ENCODE results near the gene MAP3K21.

The MAP3K21 gene

DNA sequence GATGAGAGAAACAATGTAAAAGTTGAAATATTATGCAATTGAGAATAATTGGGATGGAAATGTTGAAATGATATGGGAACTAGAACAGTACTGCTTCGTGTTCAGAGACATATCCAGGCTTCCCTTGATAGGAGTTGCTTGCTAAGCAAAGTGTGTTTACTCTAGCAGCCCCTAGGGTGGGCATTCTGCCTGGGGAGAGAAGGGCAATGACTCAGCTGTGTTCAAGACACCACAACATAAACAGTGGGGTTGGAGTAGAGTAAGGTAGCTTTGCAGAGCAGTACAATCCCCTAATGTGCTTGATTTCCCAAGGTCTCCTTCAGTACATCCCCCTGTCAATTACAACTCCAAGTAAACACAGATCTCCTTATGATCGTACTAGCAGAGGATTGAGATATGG lies 27.2 kb upstream of the MAP3K21 start:
- TF ChIP-seq, protein P1, sequence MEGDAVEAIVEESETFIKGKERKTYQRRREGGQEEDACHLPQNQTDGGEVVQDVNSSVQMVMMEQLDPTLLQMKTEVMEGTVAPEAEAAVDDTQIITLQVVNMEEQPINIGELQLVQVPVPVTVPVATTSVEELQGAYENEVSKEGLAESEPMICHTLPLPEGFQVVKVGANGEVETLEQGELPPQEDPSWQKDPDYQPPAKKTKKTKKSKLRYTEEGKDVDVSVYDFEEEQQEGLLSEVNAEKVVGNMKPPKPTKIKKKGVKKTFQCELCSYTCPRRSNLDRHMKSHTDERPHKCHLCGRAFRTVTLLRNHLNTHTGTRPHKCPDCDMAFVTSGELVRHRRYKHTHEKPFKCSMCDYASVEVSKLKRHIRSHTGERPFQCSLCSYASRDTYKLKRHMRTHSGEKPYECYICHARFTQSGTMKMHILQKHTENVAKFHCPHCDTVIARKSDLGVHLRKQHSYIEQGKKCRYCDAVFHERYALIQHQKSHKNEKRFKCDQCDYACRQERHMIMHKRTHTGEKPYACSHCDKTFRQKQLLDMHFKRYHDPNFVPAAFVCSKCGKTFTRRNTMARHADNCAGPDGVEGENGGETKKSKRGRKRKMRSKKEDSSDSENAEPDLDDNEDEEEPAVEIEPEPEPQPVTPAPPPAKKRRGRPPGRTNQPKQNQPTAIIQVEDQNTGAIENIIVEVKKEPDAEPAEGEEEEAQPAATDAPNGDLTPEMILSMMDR (IDR thresholded peaks at IDR 0.05; ENCODE audit: low read depth, low read length, missing control alignments) = no peak
- DNase-seq (ENCODE audit: low read depth) = peak; percentile 6
- in situ Hi-C loops (cut with HindIII; ENCODE audit: low sequenced_read_pairs) = no loop called here
- H3K4me3 ChIP-seq (ENCODE audit: low read depth, low read length) = no peak overlapping the region

DNA sequence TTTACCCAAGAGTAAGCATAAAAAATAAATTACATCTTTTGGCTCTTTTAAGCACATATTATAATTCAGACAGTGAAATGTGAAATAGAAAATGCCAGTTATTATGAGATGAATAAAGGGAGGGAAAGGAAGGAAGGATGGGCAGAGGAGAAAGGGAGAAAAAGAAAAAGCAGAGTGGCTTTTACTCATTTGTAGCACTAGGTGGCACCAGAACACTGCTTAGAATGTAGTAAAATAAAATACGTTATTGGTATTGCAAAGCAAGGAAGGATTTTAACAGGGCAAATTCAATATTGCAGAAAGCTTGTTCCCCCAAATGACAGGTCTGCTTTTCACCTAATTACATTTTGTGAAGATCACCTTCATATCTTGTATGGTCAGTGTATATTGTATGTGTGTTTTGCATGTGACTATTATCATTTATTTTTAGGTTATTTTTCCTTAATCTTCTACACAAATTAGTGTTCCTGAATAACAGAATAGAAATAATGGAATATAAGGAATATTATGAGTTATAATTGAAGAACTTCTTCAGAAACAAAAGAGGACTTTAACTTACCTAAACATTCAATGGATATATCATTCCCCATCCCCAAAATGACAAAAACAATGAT lies 22.9 kb upstream of the MAP3K21 start:
- DNase-seq (ENCODE audit: low read depth) = peak; percentile 11
- in situ Hi-C loops (cut with HindIII; ENCODE audit: low sequenced_read_pairs) = no loop called here
- TF ChIP-seq, protein P1 (IDR thresholded peaks at IDR 0.05; ENCODE audit: low read depth, low read length, missing control alignments) = peak; percentile 74

DNA sequence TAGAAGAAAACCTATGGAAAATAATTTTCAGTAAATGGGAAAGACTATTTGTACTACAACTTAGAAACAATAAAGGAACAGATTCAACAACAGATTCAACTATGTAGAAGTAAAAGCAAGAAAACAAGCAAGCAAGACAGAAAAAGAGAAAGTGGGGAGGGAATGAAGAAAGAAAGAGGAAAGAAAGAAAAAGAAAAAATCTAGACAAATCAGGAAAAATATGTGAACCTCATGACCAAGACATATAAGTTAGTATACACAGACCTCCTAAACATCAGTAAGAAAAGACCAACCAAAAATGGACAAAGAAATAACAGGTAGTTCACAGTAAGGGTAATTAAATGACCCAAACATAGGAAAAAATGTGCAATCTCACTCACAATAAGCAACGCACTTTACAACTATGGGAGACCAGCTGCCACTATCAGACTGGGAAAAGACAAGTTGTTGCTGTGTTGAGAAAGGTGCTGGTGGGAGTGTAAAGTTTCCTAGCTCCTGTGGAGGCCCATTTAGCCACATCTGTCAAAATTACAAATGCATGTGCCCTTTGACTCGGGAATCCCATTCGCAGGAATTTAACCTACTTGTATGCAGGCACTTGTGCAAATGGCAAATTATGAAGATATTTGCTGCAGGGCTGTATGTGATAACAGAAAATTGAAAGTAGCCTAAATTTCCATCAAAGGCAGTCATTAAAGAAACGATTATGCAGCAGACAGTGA lies 13.9 kb upstream of the MAP3K21 start:
- in situ Hi-C loops (cut with HindIII; ENCODE audit: low sequenced_read_pairs) = no loop called here
- TF ChIP-seq, protein P1 (IDR thresholded peaks at IDR 0.05; ENCODE audit: low read depth, low read length, missing control alignments) = no peak
- no peak overlapping the region for H3K4me3 ChIP-seq (ENCODE audit: low read depth, low read length)
- DNase-seq (ENCODE audit: low read depth) = no peak

More for the DNA sequence above, 22.9 kb upstream of the MAP3K21 start:
- no peak overlapping the region for H3K4me3 ChIP-seq (ENCODE audit: low read depth, low read length)

DNA sequence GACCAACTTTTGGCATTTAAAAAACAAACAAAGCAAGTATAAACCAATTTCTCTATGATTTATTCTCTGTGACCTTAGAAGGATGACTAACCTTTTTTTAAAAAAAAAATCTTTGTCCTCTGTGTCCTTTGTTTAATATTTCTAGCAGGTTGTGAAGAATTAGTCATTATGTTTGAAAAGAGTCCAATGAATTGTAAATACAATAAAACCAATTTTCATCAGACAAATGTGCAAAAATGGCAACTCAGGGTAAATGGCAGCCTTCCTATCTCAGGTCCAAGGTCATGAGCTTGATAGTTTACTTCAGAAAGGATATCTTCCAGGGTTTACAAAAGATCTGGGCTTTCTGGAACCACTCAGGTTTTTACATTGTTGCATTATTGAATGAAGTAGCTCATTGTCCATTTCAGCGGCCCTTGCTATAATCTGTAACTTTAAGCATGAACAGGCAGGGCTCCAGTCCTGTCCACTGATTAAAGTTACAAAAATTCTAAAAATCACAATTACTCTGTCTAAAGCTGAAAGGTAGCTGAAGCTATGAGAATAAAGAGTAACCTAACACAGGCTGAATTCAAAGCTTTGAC lies 11.7 kb upstream of the MAP3K21 start:
- in situ Hi-C loops (cut with HindIII; ENCODE audit: low sequenced_read_pairs) = no loop called here
- TF ChIP-seq, protein P1 (IDR thresholded peaks at IDR 0.05; ENCODE audit: low read depth, low read length, missing control alignments) = no peak

DNA sequence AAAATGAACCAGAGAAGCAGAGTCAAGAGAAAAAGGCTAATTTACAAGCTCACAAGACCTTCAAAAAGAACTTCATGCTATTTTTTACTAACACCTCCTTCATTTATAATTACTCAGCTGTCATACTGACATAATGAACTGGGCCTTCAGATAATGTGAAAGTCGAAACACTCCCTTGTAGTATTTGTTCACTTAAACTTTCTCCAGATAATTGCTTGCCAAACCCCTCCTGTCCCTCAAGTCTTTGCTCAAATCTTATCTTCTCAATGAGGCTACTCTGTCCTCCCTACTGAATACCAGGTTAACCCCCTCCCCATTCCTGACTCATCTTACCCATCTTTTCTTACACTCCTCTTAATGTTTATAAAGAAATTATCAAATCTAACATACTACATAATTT lies 11.1 kb upstream of the MAP3K21 start:
- in situ Hi-C loops (cut with HindIII; ENCODE audit: low sequenced_read_pairs) = no loop called here
- TF ChIP-seq, protein P1 (IDR thresholded peaks at IDR 0.05; ENCODE audit: low read depth, low read length, missing control alignments) = no peak
- no peak for DNase-seq (ENCODE audit: low read depth)
- H3K4me3 ChIP-seq (ENCODE audit: low read depth, low read length) = no peak overlapping the region

More for the DNA sequence above, 11.7 kb upstream of the MAP3K21 start:
- no peak overlapping the region for H3K4me3 ChIP-seq (ENCODE audit: low read depth, low read length)
- no peak for DNase-seq (ENCODE audit: low read depth)

DNA sequence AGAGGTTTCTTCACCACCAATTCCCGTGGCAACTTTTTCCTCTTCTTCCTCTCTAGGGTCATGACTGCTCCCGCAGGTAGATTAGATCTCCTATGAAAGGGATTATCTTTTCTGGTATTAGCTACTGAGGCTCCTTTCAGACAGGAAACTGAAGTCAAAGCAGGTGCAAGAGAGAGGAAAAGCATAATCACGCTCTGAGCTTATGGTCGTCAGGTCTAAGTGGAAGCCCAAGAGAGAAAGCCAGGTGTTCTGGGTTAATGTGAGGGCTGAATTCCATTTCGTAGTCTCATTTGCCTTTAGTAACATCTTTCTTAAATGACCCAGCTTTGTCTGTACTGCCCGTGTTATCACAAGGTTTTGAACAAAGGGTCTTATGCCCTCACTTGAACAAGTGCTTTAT lies 8.3 kb upstream of the MAP3K21 start:
- TF ChIP-seq, protein P1 (IDR thresholded peaks at IDR 0.05; ENCODE audit: low read depth, low read length, missing control alignments) = no peak
- DNase-seq (ENCODE audit: low read depth) = no peak
- in situ Hi-C loops (cut with HindIII; ENCODE audit: low sequenced_read_pairs) = no loop called here
- no peak overlapping the region for H3K4me3 ChIP-seq (ENCODE audit: low read depth, low read length)

Data from astrocyte of the cerebellum (primary cell).